GM13976 (cell line): ENCODE measurements around the gene NFIC.

Experiments
- DNase-seq: peaks from one replicate; pipeline ENCODE4 v3.0.0; 2012; ENCODE audit warnings: low spot score
- in situ Hi-C: fragments of 300-500 bp; cut with MboI; formaldehyde crosslinking; loops from one replicate; pipeline ENCODE4 v1.12.0; 2022; ENCODE audit warnings: low sequenced_read_pairs, mixed read lengths, inconsistent platforms; ENCODE audit not compliant: unreplicated experiment
- TF ChIP-seq, protein P1 (sequence below): IDR thresholded peaks from 2 replicates; pipeline ENCODE4 v1.5.1; 2012; ENCODE audit warnings: borderline replicate concordance, mild to moderate bottlenecking; ENCODE audit not compliant: insufficient read depth; ENCODE audit errors: extremely low read depth, missing control alignments, control extremely low read depth

The NFIC gene

DNA sequence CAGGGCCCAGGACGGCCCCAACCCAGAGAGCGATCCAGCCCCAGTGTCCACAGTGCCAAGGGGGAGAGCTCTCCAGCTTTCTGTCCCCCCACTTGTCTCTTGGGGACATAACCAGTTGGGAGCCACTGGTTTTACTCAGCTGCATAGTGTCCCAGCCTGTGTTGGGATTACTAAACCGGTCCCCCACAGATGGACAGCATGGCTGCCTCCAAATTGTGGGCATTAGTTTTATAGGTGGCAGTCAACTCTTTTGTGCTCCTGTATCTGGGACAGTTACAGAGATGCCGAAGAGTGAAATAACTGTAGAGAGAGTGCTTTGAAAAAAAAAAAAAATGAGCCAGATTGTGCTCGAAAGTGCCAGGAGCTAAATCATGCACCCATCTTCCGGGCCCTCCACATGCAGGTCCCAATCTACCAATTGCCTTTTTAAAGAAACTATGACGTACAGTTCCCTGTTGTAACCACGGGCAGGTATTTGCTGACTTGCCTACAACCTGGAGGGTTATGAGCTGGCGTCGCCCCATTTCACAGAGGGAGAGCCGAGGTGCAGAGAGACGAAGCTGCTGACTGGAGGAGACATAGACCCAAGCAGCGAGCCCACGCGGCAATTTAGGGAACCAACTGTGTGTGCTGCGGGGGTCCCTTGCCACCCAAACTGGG is 2.4 kb upstream of the NFIC start:
- TF ChIP-seq, protein P1, sequence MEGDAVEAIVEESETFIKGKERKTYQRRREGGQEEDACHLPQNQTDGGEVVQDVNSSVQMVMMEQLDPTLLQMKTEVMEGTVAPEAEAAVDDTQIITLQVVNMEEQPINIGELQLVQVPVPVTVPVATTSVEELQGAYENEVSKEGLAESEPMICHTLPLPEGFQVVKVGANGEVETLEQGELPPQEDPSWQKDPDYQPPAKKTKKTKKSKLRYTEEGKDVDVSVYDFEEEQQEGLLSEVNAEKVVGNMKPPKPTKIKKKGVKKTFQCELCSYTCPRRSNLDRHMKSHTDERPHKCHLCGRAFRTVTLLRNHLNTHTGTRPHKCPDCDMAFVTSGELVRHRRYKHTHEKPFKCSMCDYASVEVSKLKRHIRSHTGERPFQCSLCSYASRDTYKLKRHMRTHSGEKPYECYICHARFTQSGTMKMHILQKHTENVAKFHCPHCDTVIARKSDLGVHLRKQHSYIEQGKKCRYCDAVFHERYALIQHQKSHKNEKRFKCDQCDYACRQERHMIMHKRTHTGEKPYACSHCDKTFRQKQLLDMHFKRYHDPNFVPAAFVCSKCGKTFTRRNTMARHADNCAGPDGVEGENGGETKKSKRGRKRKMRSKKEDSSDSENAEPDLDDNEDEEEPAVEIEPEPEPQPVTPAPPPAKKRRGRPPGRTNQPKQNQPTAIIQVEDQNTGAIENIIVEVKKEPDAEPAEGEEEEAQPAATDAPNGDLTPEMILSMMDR: no peak
- in situ Hi-C loops: no loop called here
- no peak for DNase-seq

DNA sequence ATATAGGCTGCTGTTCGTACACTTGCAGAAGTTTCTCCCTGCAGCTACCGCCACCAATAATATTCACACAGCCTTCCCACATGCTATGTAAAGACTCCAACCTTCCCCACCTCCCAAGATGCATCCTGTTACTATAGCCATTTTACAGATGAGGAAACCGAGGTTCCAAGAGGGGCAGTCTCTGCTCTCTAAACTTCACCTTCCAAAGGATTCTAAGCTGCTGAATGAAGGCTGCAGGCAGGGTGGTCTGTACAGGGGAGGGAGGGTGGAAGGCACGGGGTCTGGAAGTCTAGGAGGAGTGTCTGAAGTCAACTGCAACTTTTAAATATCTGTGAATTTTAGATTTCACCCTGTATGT is 1.9 kb upstream of the NFIC start:
- TF ChIP-seq, protein P1: no peak
- no peak for DNase-seq
- in situ Hi-C loops: no loop called here

- DNase-seq: no peak
- TF ChIP-seq, protein P1: no peak
- in situ Hi-C loops: no loop called here
Observed at GRCh38 chr19:3365093-3365835, 1.1 kb upstream of the NFIC start.

- peak; percentile 73 for DNase-seq
- TF ChIP-seq, protein P1: no peak
- in situ Hi-C loops: no loop called here
Observed at GRCh38 chr19:3366753-3367627, 607 bp downstream of the NFIC start.

DNA sequence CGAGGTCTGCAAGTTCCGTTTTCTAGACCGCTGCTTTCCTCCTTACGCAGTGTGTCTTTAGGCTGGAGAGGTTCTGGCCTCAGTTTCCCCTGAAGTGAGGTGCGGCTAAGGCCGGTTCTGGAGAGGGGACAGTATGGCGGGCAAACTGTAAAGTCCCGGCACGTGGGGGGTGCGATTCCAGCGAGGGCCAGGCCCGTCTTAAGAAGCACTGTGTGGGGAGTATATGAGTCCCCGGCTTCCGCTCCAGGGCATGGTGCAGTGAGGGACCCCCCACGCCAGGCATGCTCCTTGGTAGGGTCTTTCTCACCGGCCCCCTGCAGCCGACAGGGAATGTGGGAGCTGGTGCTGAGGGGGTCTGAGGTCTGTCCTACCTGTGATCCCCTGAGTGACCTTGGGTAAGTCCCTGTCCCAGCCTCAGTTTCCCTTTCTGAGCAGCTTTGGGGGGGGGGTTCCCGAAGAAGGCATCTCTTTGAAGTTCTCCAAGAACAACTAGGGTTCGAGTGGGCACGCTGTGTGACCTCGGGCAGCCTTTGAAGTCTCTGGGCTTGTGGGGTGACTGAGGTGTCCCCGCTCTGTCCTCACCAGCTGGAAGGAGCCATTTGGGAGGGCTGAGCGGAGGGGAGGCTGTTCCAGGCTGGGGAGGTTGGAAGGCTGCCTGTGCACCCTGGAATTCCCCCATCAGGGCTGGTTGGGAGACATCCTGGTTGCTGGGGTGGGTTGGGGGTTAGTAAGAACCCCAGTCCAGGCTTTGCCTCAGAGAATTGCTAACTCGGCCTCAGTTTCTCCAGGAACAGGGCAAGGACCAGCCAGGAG is 1.5 kb downstream of the NFIC start:
- DNase-seq: no peak
- TF ChIP-seq, protein P1: no peak
- in situ Hi-C loops: no loop called here

DNA sequence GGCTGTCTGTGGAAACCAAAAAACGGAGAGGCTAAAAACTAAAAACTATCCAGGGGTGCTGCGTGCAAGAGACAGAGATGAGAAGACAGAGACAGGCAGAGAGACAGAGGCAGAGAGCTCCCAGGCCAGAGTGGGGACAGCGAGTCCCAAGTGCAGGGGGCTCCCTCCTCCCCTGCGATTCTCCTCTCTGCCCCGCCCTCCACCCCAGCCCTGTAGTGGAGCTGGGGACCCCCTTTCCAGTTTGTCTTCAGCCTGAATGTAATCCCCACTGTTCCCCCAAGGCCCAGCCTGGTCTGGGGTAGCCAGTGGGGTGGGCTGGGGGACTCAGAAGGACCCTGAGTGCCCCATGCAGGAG is 2.0 kb downstream of the NFIC start:
- in situ Hi-C loops: no loop called here
- TF ChIP-seq, protein P1: no peak
- DNase-seq: no peak
